HuH-7 (cell line): ENCODE results near the gene HYOU1.
"Not testable (repeated sequence)": the region's sequence is repeated elsewhere in the genome, so short reads cannot be mapped to it uniquely, and the experiment has no call there.

Experiments
- DNase-seq: peaks from one replicate; pipeline ENCODE4 v3.0.0; 2011; ENCODE audit warnings: low spot score

HYOU1 gene

DNA sequence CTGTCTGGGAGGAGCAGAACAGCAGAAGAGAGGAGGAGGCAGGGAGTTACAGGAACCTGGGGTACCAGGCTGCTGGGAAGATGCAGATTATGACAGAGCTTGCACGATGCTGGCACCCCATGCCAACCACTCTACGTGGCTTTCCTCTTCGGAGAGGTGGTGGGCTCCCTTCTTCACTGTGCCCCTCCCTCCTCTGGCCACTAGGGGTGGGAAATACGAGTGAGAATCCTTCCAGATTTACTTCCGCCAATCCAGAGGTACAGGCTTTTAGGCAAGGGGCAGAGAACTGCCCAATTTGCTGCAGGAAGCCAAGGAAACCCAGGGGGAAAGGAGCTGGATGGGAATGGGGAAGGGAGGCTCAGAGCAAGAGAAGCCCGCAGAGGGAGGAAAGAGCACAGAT lies 12.3 kb downstream of the HYOU1 start:
- no peak for DNase-seq

DNA sequence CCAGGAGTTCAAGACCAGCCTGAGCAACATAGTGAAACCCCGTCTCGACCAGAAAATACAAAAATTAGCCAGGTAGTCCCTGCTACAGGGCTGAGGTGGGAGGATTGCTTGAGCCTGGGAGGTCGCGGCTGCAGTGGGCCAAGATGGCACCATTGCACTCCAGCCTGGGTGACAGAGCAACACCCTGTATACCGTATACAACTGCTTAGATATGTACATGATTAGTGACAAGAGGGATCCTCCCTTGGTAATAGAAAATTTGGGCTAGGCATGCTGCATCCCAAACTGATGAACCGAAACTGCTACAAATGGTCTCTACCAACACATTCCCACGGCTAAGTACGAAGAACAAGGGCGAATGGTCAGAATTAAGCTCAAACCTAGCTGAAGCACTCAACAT lies 14.1 kb downstream of the HYOU1 start:
- DNase-seq: no peak

DNA sequence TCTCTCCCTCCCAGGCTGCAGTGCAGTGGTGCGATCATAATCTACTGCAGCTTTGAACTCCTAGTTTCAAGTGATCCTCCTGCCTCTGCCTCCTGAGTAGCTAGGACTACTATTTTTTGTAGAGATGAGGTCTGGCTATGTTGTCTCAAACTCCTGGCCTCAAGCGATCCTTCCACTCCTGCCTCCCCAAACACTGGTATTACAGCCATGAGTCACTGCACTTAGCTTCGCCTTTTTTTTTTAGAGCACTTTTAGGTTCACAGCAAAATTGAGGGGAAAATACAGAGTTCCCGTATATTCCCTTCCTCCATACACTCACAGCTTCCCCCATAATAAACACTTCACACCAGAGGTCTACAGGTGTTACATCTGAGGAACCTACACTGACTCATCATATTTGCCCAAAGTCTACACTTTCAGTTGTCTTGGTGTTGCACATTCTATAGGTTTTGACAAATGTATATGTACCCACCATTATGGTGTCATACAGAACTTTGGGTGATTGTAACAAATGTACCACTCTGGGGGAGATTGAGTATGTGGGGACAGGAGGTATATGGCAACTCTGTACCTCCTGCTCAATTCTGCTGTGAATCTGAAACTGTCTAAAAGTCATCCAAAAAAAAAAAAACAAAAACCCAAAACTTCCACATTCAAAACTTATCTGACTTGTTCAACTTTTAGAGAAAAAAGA lies 15.0 kb downstream of the HYOU1 start:
- no peak for DNase-seq

DNA sequence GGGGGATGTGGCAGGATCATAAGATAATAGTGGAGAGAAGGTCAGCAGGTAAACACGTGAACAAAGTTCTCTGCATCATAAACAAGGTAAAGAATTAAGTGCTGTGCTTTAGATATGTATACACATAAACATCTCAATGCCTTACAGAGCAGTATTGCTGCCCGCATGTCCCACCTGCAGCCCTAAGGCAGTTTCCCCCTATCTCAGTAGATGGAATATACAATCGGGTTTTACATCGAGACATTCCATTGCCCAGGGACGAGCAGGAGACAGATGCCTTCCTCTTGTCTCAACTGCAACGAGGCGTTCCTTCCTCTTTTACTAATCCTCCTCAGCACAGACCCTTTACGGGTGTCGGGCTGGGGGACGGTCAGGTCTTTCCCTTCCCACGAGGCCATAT lies 17.5 kb downstream of the HYOU1 start:
- not testable (repeated sequence) for DNase-seq

DNA sequence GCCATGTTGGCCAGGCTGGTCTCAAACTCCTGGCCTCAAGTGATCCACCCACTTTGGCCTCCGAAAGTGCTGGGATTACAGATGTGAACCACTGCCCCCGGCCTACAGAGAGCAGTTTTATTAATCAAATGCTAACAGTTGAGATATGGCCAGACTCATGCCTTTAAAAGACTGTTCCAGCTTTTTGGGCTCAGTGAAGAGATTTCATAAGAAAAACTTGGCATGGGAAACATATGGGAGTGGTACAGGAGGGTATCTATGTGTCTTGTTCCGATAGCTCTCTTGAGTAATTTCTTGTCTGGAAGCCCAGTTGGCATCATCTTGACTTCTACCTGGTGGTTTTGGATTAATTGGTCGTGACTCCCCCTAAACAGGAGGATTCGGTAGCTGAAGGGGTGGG lies 18.1 kb downstream of the HYOU1 start:
- DNase-seq: no peak

DNA sequence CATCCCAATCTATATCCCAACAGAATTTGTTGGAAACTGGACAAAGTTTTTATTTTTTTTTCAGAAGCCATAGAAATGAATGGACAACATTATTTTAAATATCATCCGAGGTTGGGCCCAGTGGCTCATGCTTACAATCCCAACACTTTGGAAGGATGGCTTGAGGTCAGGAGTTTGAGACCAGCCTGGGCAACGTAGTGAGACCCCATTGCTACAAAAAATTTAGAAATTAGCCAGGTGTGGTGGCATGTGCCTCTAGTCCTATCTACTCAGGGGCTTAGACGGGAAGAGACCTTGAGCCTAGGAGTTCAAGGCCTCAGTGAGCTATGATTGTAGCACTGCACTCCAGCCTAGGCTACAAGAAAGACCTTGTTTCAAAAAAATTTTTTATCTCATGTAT lies 22.2 kb downstream of the HYOU1 start:
- DNase-seq: no peak

DNA sequence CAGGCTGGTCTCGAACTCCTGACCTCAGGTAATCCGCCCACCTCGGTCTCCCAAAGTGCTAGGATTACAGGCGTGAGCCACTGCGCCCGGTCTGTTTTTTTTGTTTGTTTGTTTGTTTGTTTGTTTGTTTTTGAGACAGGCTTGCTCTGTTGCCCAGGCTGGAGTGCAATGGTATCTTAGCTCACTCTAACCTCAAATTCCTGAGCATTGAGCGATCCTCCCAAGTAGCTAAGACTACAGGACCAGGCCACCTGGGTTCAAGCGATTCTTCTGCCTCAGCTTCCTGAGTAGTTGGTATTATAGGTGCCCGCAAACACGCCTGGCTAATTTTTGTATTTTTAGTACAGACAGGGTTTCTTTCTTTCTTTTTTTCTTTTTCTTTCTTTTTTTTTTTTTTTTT lies 23.6 kb downstream of the HYOU1 start:
- DNase-seq: not testable (repeated sequence)

DNA sequence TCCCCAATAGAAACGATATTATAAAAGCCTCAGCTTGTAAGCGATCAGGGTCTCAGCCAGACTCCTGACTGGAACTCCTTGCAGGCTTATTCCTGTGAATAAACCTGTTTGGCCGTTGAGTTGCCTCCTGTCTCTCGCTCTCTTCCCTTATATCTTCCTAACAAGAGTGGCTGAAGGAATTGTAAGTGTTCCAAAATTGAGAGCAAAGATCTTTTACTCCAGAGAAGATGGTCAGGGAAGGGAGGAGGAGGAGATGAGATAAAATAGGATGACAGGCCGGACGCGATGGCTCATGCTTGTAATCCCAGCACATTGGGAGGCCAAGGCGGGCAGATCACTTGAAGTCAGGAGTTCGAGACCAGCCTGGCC lies 25.1 kb downstream of the HYOU1 start:
- DNase-seq: no peak

DNA sequence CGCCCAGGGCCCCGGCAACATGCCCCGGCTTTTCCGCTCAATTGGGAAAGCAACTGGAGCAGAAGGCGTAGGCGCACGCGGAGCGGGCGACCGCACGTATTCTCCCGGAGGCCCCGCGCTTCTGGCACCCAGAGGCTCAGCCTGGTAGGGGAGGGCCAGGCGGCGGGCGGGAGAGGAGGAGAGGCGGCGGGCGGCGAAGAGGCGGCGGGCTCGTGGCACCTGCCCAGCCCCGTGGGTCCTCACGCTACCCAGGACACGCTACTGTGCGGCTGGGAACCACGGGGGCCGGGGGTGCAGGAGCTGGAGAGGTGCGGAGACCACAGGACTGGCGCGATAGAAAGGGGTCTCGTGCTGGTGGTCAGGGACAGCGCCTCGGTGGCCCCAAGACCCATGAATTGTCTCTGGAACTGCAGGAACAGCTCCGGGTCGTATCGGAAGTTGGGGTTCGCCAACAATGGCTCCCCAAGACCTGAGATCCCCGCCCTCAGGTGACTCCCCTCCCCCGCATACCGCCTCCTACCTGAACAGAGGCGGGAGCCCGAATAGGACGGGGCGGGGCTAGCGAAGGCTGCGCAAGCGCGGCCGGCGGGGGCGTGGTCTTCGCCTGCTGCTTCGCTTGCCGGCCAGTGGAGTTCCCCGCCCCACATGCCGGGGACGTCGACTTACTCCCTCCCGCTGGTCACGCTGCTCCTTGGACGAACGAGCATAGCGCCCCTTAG lies 26.5 kb downstream of the HYOU1 start, which contains the start of gene SLC37A4:
SLC37A4 (minus strand) TSS at position 549 of the 719 bp plus-strand sequence.
- peak; percentile 91 for DNase-seq

DNA sequence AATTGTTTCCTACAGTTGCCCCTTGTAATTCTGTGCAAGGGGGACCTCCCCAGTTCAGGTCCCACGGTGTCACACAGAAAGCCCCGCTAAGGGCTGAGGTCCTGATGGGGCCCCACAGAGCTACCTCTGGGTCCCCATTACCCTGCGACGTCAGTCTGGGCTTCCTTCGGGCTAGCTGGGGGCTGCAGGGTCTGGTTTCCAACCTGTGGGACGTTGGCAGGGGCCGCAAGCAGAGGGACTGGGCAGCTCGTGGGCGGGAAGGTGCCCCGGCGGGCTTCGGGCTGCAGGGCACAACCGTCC lies 27.0 kb downstream of the HYOU1 start:
- no peak for DNase-seq

DNA sequence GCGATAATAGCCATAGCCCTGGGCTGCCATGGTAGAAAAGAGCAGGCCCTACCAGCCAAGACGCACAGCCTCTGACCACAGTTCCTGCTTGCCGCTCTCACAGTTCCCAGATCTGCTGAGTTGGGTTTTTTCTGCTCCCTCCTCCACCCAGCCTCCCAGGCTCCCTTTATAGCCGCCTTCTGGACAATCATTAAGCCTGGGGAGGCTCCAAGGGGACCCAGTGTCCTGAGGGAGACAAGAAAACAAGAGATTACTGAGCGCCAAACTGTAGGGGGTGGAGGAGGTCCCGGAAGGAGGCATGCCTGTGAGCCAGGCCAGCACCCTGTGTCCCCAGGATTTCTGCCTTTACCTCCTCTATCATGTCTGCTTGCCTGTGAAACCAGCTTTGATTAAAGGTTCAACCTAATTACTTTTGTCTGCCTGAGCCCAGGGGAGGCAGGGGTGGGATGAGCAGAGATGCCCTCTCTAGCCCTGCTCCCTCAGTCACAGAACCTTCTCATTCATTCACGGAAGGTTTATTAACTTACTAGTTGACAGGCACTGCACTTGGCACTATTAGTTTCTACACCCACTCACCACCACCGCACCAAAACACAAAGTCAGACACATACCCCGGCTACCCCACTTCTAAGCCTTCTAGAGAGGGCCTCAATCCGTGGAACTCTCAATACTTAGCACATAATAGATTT lies 27.5 kb downstream of the HYOU1 start:
- peak; percentile 85 for DNase-seq

DNA sequence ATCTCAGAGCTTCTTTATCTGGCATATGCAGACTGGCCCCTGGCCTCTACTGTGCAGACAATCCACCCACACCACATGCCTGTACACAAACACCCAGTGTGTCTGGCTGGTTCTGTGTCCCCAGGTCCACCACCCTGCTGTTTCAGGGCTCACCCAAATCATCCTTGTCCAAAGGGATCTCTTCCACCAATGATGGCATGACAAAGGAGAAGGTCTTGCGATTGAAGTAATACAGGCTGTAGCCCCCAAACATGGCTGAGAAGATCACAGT lies 28.0 kb downstream of the HYOU1 start:
- no peak for DNase-seq

DNA sequence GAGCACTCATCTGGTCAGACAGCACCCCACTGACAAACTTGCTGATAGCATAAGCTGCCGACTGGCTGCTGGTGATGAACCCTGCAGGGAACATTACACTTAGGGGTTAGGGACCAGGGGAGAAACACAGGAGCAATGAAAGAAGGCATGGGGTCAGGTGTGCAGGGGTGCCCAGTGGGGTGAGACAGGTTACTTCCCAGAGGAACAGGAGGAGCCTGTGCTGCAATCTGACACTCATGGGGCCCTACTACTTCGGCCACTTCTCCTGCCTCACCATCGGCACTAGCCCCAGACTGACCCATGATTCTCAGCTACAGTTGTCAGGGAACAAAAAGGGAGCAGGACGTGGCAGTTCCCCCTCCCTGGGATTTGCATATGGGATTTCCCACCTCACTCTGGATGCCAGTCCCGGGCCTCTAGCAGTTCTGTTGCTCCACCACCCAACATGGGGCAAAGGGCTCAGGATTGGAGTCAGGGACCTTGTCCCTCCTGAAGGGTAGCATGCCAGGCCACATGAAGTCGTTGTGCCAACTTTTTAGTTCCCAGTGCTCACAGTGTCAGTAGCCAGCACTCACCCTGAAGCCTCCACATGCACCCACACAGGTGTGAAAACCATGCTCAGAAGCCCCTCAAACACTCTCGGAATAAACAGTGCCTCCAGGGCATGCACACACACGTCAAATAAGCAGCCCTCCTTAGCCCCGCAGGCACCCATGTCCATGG lies 28.5 kb downstream of the HYOU1 start:
- DNase-seq: no peak

DNA sequence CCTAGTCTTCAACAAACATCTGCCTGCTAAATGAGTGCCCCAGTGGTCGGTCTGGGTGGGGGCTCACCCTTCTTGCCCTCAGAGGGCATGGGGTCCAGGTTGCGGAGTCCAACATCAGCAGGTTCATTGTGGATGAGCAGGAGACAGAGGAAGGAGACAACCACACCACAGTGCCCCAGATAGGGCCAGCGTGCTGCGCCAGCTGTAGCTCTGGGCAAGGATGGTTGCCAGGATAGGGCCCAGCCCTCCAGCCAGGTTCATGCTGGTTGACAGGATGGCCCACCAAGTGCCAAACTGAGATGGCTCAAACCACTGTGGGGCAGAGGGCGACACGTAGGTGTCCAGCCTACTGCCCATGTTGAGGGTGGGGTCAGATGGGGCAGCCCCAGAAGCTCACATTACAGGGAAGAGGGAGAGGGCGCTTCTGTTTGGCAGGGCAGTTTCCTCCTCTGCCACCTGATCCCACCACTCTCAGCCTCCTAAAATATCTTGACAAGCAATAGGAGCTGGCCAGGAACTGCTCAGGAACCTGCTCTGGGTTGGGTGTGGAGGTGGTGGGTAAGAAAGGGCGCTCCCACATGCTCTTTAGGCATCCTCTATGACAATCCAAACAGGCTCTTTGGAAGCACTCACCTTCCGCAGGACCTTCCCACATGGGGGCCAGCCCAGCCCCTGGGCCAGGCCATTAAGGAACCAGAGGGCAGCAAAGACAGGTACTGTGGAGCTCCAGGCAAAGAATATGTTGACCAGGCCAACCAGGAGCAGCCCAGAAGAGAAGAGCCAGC lies 29.3 kb downstream of the HYOU1 start:
- no peak for DNase-seq

DNA sequence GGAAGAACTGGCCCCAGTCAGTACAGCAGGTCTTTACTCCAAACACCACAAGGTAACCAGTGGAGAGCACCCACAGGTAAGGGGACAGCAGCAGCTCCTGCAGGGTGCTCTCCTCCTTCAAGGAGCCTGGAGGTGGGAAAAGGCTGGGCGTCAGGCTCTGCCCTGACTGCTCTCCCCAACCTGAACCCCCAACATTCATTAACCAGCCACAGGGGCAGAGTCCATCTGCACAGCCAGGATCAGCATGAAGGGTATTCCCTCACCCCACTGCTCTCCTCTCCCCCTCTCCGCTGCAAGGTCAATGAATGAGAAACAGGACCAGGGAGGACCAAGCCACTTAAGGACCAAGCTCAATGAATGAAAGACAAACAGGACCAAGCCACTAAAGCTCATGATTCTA lies 30.0 kb downstream of the HYOU1 start:
- DNase-seq: no peak

DNA sequence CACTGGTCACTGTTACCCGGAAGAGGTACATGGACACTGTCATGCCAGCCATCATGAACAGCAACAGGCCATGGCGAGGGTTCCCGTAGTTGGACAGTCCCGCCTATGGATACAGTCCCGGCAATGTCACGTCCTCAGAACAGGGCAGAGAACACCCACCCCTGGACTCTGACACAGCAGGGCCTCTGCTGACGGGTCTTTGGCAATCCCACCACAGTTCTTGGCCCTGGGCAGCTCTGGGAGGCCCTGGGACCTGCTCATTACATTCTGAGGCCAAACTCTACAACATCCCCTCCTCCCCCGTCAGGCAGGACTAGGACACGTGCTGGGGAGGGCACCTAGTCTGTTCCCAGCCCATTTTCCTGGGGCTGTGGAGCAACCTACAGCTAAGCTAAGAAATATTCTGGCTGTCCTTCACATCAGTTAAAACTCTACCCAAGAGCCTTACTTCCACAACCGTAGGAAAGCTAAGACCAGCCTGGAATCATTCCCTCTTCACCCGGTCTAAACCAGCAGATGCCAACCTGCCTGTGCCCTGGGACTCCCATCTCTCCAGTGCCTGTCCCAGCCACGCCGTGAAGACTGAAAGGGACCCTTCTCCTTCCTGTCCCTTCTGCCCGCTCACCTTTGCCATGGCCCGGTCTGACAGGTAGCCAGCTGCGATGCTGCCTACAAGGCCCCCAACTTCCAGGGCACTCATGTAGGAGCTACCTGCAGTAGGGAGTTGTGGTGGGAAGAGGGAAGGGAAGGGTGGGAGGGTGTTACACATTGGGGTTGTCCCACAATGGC lies 30.8 kb downstream of the HYOU1 start:
- no peak for DNase-seq

DNA sequence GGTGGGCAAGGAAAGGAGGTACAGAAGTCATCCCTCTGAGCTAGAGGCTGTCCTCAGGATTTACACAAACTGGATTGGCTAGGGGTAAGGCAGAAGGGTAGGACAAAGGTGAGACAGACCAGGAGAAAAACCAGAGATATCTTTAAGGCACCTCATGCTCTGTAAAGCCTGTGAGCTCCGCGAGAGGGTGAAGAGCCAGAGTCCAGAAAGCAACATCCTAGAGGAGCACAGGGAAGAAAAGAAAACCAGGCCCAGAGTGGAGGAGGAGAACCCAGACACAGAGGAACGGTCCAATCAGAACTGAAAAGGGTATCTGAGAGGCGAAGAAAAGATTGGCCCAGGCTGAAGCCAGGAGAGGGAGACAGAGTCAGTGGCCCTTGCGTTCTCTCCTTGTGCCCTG lies 31.5 kb downstream of the HYOU1 start:
- no peak for DNase-seq

DNA sequence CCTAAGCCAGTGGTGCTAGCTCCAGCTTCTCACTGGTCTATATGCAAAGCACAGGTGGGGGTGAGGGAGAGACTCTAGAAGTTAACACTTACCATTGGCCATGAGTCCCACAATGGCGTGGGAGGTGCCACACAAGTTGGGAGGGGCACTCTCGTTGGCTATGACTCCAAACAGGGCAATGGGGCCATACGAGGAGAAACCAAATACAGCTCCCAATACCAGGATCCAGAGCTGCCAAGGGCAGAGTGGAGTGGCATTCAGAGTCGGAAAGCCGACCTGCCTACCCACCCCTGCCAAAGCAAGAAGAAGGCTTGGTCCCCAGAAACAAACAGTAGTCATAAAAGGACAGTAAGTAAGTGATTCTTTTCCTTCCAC lies 31.9 kb downstream of the HYOU1 start:
- DNase-seq: no peak

DNA sequence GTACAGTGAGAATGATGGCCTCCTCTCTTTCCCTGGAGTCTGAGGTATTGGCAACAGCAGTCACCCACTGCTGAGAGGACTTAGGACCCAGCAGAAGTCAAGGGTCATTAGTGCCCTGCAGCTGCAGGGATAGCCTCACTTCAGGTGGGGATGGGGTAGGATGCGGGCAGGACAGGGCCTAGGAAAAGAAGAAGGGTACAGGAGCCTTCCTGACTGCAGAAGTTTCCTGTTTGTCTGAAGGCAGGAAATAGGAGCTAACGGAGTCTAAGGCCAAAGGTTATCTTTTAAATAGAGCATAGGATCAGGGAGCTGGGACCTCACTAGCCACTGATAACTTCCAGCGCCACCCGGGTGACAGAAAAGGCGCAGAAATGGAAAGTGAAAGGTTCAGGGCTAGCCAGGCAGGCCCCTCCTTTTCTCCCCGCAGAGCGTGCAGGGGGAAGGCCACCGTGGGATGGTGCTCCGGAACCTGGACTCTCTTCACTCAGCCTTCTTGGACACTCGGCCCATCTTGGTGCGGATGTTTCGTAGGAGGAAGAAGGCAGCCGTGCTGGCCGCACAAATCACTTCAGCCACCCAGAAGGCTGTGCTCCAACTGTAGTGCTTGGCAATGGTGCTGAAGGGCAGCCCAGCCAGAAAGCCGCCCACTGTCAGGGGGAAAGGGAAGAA lies 32.4 kb downstream of the HYOU1 start:
- no peak for DNase-seq

DNA sequence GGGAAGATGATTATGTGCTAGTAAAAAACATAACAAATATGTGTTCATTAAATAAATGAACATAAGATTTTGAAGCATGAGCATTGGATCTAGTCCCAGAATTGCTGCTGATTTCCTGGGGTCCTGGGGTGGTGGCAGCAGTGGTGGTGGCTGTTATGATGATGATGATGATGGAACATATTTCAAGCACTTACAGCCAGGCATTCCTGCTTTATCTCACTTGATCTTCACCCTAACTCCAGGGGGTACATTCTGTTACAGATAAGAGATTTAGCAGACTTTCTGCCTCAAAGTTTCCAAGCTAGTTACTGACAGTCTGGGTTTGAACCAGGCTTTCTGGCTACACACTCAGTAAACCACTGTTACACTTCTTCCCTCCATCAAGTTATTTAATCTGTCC lies 33.3 kb downstream of the HYOU1 start:
- no peak for DNase-seq

DNA sequence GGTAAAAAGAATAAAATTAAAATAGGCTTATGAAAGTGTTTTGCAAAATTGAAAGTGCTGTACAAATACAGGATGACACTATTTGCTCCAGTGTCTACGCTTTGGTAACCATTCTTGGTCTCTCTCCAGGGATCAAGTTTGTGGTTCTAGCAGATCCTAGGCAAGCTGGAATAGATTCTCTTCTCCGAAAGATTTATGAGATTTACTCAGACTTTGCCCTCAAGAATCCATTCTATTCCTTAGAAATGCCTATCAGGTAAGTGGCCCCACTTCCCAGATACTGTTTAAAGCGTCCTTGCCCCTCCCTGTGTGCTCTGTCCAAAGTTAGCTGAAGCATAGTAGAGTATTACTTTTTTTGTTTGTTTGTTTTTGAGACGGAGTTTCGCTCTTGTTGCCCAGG lies 35.4 kb downstream of the HYOU1 start:
- DNase-seq: no peak
